HepG2 (cell line): Measurements from ENCODE around the gene PCBP2.

Source experiments
- BRCA1 ChIP-seq: sonication (generic); formaldehyde crosslinking; IDR thresholded peaks from 2 replicates; pipeline ENCODE4 v1.4.0; 2020; ENCODE audit warnings: missing genetic modification reagents
- DNMT1 ChIP-seq: sonication (generic); formaldehyde crosslinking; IDR thresholded peaks from 2 replicates; pipeline ENCODE4 v1.5.1; 2020; ENCODE audit warnings: mild to moderate bottlenecking, missing genetic modification reagents
- IRF2 ChIP-seq: IDR thresholded peaks from 2 replicates; pipeline ENCODE4 v1.6.1; 2018; ENCODE audit warnings: missing genetic modification reagents, missing compliant biosample characterization
- POGZ ChIP-seq: sonication (generic); formaldehyde crosslinking; IDR thresholded peaks from 2 replicates; pipeline ENCODE4 v1.4.0; 2020; ENCODE audit warnings: mild to moderate bottlenecking, missing genetic modification reagents
- POLR2A ChIP-seq, 2 experiments: IDR thresholded peaks; 2 replicates each; pipeline ENCODE4 v1.6.1; 2011; ENCODE audit warnings: low read depth in 2 of 2, low read length in 2 of 2, mild to moderate bottlenecking in 1 of 2, moderate library complexity in 1 of 2; ENCODE audit not compliant: insufficient read depth in 1 of 2
- PTBP1 ChIP-seq: fragments of 200-400 bp; formaldehyde crosslinking; IDR thresholded peaks from 2 replicates; pipeline ENCODE4 v1.6.1; 2018; ENCODE audit warnings: low read length, low read depth; ENCODE audit not compliant: poor library complexity, severe bottlenecking
- TF ChIP-seq, protein P1 (sequence below): IDR thresholded peaks from 2 replicates; pipeline ENCODE4 v1.6.1; 2016; ENCODE audit warnings: low read depth
- TF ChIP-seq, protein P2 (sequence below): sonication (generic); formaldehyde crosslinking; conservative IDR thresholded peaks from 2 replicates; pipeline ENCODE4 v1.4.0; 2020; ENCODE audit warnings: missing genetic modification reagents
- TF ChIP-seq, protein P3 (sequence below), 2 experiments: sonication (generic) in 1 of 2; formaldehyde crosslinking in 1 of 2; IDR thresholded peaks; 2 replicates each; pipeline versions ENCODE4 v1.5.1 to v1.6.1; 2011 to 2020; ENCODE audit warnings: borderline replicate concordance in 1 of 2, low read depth in 1 of 2, low read length in 1 of 2, mild to moderate bottlenecking in 1 of 2, missing genetic modification reagents in 1 of 2, moderate library complexity in 1 of 2

DNA sequence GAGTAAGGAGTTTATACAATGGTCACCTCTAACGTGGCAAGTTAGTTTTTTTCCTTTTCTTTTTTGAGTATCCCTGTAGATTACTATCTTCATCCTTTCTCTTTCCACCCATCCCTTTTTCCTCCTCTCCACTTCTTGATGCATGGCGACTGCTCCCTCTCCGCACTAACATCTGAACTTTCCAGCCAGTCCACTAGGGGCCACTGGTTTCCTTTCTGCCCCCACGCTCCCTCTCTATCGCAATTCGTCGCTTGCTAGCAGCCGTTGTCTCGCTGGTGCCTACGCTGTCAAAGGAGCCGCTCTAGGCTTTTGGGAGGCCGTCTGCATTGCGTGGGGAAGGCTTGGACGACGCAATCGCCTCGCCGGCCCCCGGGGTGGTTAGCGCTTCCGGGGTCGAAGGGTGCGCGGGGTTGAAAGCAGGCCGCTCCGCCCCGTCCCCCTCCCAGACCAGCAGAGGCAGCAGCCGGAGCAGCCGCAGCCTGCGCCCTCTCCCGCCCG lies at the start of gene PCBP2:
- TF ChIP-seq IRF2, result peak; percentile 94
- TF ChIP-seq, protein P1, sequence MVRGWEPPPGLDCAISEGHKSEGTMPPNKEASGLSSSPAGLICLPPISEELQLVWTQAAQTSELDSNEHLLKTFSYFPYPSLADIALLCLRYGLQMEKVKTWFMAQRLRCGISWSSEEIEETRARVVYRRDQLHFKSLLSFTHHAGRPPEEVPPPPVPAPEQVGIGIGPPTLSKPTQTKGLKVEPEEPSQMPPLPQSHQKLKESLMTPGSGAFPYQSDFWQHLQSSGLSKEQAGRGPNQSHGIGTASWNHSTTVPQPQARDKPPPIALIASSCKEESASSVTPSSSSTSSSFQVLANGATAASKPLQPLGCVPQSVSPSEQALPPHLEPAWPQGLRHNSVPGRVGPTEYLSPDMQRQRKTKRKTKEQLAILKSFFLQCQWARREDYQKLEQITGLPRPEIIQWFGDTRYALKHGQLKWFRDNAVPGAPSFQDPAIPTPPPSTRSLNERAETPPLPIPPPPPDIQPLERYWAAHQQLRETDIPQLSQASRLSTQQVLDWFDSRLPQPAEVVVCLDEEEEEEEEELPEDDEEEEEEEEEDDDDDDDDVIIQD (CRISPR knock-in tag), result peak; percentile 65
- TF ChIP-seq, protein P2, sequence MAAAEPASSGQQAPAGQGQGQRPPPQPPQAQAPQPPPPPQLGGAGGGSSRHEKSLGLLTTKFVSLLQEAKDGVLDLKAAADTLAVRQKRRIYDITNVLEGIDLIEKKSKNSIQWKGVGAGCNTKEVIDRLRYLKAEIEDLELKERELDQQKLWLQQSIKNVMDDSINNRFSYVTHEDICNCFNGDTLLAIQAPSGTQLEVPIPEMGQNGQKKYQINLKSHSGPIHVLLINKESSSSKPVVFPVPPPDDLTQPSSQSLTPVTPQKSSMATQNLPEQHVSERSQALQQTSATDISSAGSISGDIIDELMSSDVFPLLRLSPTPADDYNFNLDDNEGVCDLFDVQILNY (CRISPR knock-in tag), result no peak
- no peak for TF ChIP-seq DNMT1 (CRISPR knock-in tag)
- TF ChIP-seq PTBP1, result no peak
- TF ChIP-seq POGZ (CRISPR knock-in tag), result peak; percentile 88
- TF ChIP-seq POLR2A (IDR thresholded peaks at IDR 0.05; ENCODE audit: insufficient read depth in 1 of 2, low read depth in 2 of 2, low read length in 2 of 2), result peak; percentile 87 to 91
- TF ChIP-seq BRCA1 (CRISPR knock-in tag), result no peak; the same call in 1 of the 2 replicates
- TF ChIP-seq, protein P3, sequence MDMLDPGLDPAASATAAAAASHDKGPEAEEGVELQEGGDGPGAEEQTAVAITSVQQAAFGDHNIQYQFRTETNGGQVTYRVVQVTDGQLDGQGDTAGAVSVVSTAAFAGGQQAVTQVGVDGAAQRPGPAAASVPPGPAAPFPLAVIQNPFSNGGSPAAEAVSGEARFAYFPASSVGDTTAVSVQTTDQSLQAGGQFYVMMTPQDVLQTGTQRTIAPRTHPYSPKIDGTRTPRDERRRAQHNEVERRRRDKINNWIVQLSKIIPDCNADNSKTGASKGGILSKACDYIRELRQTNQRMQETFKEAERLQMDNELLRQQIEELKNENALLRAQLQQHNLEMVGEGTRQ (IDR thresholded peaks at IDR 0.05; ENCODE audit: low read depth, low read length), result no peak
- TF ChIP-seq, protein P3 (CRISPR knock-in tag; IDR thresholded peaks at IDR 0.05; ENCODE audit: borderline replicate concordance), result no peak
